Right atrium auricular region (tissue), 2 donors: Measurements from ENCODE around the gene PSENEN. TPM values are rescaled to one million over a fixed set of nuclear protein-coding genes. Genes with fewer than 3 reads are reported as not detected.

ENCODE experiments used
- DNase-seq: peaks from one replicate; pipeline ENCODE4 v3.0.0-alpha.2; 2019; ENCODE audit warnings: low spot score
- H3K27ac ChIP-seq, 2 donors: fragments of 200-600 bp; sonication (generic); 1 replicate in 1 of 2; 2 replicates in 1 of 2; pipeline ENCODE4 v1.5.1; 2016 to 2019
- H3K27me3 ChIP-seq, 2 donors: fragments of 200-600 bp; sonication (generic); one replicate each; pipeline versions ENCODE4 v1.5.1 to v1.6.0; 2017 to 2019
- H3K36me3 ChIP-seq: fragments of 200-600 bp; sonication (generic); one replicate; pipeline ENCODE4 v1.5.1; 2016
- H3K4me1 ChIP-seq, 2 donors: fragments of 200-600 bp; sonication (generic); one replicate each; pipeline versions ENCODE4 v1.5.1 to v1.6.0; 2017 to 2019
- H3K4me3 ChIP-seq, 2 donors: fragments of 200-600 bp; sonication (generic); 1 replicate in 1 of 2; 2 replicates in 1 of 2; pipeline ENCODE4 v1.5.1; 2017 to 2019; ENCODE audit warnings: mild to moderate bottlenecking in 1 of 2, moderate library complexity in 1 of 2
- H3K9me3 ChIP-seq, 2 donors: fragments of 200-600 bp; sonication (generic); one replicate each; pipeline ENCODE4 v1.5.1; 2019
- total RNA-seq, 2 donors: library from RNA; depleted of rRNA; stranded (reverse); fragments of >200 nt; gene quantifications; one replicate each; pipeline ENCODE4 v1.1.0, GENCODE V29; 2016
- TF ChIP-seq, protein P1 (sequence below), 2 donors: fragments of 200-600 bp; sonication (generic); IDR thresholded peaks; one replicate each; pipeline ENCODE4 v1.5.1; 2019; ENCODE audit warnings: antibody characterized with exemption in 2 of 2

Gene PSENEN
- total RNA-seq, 2 donors from 2014 or later, result 26.1 to 35.0 TPM

DNA sequence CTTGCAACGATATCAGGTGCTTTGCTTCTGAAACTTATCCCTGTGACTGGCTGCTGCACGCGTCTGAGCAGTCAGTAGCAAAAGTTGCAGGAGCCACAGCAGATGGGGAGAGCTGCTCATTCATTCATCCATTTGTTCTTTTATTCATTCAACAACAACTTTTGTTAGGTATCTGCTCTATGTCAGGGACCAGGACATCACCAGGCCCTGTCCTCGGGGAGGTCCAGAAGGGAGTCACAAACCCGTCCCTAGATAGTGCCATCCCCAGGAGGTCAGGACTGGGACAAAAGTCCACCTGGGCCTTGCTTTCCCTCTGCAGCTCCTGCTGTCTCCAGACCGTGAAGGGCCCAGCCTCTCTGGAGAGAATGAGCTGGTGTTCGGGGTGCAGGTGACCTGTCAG lies 32.5 kb downstream of the PSENEN start:
- no peak overlapping the region for H3K4me3 ChIP-seq
- H3K9me3 ChIP-seq, result no peaks in the 10 kb centered on the region
- DNase-seq, result no peak
- TF ChIP-seq, protein P1, sequence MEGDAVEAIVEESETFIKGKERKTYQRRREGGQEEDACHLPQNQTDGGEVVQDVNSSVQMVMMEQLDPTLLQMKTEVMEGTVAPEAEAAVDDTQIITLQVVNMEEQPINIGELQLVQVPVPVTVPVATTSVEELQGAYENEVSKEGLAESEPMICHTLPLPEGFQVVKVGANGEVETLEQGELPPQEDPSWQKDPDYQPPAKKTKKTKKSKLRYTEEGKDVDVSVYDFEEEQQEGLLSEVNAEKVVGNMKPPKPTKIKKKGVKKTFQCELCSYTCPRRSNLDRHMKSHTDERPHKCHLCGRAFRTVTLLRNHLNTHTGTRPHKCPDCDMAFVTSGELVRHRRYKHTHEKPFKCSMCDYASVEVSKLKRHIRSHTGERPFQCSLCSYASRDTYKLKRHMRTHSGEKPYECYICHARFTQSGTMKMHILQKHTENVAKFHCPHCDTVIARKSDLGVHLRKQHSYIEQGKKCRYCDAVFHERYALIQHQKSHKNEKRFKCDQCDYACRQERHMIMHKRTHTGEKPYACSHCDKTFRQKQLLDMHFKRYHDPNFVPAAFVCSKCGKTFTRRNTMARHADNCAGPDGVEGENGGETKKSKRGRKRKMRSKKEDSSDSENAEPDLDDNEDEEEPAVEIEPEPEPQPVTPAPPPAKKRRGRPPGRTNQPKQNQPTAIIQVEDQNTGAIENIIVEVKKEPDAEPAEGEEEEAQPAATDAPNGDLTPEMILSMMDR (IDR thresholded peaks at IDR 0.05), result no peak
- H3K4me1 ChIP-seq, result peaks cover 0 to 15% of the 10 kb centered on the region in 2 donors
- no peaks in the 10 kb centered on the region for H3K27me3 ChIP-seq
- H3K36me3 ChIP-seq, result peaks cover 8% of the 10 kb centered on the region
- no peak overlapping the region for H3K27ac ChIP-seq

DNA sequence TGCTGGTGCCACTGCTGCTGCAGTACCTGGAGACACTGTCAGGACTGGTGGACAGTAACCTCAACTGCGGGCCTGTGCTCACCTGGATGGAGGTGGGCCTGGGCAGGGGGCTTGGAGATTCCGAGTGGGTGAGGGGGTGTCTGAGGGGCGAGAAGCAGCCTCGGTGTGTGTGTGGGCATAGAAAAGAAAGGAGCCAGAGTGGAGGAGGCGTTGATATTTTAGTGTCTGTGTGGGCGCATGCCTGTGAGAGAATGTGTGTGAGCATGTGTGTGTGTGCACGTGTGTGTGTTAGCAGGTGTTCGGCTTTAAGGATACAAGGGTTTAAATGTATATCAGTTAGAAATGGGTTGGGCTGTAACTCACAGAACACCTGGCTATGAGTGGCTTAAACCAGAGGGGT lies 33.6 kb downstream of the PSENEN start:
- no peaks in the 10 kb centered on the region for H3K27me3 ChIP-seq
- no peaks in the 10 kb centered on the region for H3K9me3 ChIP-seq
- peaks cover 0 to 15% of the 10 kb centered on the region in 2 donors for H3K4me1 ChIP-seq
- no peak overlapping the region for H3K27ac ChIP-seq
- no peak overlapping the region for H3K4me3 ChIP-seq
- H3K36me3 ChIP-seq, result peaks cover 8% of the 10 kb centered on the region
- DNase-seq, result no peak
- TF ChIP-seq, protein P1 (IDR thresholded peaks at IDR 0.05), result no peak

GRCh38 chr19:35780058-35780457 lies 34.6 kb downstream of the PSENEN start:
- Histone ChIP-seq H3K9me3 (no peaks in the 10 kb centered on the region), H3K4me1 (peaks cover 0 to 8% of the 10 kb centered on the region in 2 donors), H3K4me3 (no peak overlapping the region), H3K27ac (no peak overlapping the region), H3K36me3 (peaks cover 8% of the 10 kb centered on the region), H3K27me3 (no peaks in the 10 kb centered on the region)
- TF ChIP-seq, protein P1 (IDR thresholded peaks at IDR 0.05), result no peak
- DNase-seq, result no peak

DNA sequence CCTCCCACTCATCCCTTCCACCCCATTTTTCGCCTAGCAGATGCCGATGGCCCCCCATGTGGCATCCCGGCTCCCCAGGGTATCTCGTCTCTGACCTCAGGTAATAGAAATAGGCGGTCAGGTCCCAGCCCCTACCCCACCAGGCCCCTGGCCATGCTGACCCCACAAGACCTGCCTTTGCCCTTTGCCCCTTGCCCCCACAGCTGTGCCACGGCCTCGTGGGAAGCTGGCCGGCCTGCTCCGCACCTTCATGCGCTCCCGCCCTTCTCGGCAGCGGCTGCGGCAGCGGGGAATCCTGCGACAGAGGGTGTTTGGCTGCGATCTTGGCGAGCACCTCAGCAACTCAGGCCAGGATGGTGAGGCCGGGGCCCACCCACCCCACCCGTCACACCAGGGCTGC lies 35.3 kb downstream of the PSENEN start:
- no peak overlapping the region for H3K4me3 ChIP-seq
- no peaks in the 10 kb centered on the region for H3K27me3 ChIP-seq
- H3K27ac ChIP-seq, result no peak overlapping the region
- H3K4me1 ChIP-seq, result peaks cover 0 to 6% of the 10 kb centered on the region in 2 donors
- TF ChIP-seq, protein P1 (IDR thresholded peaks at IDR 0.05), result no peak
- no peak for DNase-seq
- no peaks in the 10 kb centered on the region for H3K9me3 ChIP-seq
- peaks cover 8% of the 10 kb centered on the region for H3K36me3 ChIP-seq

DNA sequence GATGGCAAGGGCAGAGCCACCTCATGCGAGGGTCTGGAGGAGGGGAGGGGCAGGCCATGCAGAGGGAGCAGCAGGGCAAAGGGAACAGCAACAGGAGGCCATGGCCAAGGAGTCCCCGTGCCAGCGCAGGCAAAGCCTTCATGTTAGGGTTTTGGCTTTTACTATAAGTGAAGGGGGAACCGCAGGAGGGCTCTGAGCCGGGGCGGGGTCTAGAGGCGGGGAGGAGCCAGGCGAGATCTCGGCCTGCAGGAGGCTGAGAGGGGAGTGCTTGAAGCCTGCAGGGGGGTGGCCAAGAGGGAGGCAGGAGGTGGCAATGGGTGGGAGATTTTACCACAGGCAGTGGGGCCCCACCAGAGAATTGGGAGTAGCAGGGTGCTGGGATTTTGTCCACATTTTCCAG lies 36.2 kb downstream of the PSENEN start:
- no peak overlapping the region for H3K27ac ChIP-seq
- no peak for DNase-seq
- H3K4me3 ChIP-seq, result no peak overlapping the region
- no peaks in the 10 kb centered on the region for H3K27me3 ChIP-seq
- H3K4me1 ChIP-seq, result no peaks in the 10 kb centered on the region
- TF ChIP-seq, protein P1 (IDR thresholded peaks at IDR 0.05), result no peak
- H3K36me3 ChIP-seq, result peaks cover 8% of the 10 kb centered on the region
- H3K9me3 ChIP-seq, result no peaks in the 10 kb centered on the region

DNA sequence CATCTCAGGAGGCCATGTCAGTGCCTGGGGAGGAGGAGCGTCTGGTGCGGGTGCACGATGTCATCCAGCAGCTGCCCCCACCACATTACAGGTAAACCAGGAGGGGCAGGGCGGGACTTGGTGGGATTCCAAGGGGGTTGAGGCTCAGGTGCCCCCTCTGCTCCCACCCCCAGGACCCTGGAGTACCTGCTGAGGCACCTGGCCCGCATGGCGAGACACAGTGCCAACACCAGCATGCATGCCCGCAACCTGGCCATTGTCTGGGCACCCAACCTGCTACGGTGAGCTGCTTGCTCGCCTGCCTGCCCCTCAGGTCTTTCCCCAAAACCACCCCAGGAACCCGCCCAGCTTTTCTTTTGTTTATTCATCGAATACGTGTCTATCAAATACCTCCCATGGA lies 37.1 kb downstream of the PSENEN start:
- TF ChIP-seq, protein P1 (IDR thresholded peaks at IDR 0.05), result no peak
- no peaks in the 10 kb centered on the region for H3K27me3 ChIP-seq
- DNase-seq, result no peak
- no peaks in the 10 kb centered on the region for H3K9me3 ChIP-seq
- peaks cover 8% of the 10 kb centered on the region for H3K36me3 ChIP-seq
- H3K4me1 ChIP-seq, result no peaks in the 10 kb centered on the region
- H3K27ac ChIP-seq, result no peak overlapping the region
- no peak overlapping the region for H3K4me3 ChIP-seq
